Neuronal stem cell (in vitro differentiated cells): ENCODE data around the gene CHML.

ENCODE experiments used
- DNase-seq: peaks from one replicate; pipeline ENCODE4 v3.0.0-alpha.2; 2013; ENCODE audit warnings: low spot score
- H2AFZ ChIP-seq: one replicate; pipeline ENCODE4 v1.6.1; 2013; ENCODE audit warnings: mild to moderate bottlenecking, low read length, inconsistent platforms
- H2AK5ac ChIP-seq: 2 replicates; pipeline ENCODE4 v1.6.1; 2013; ENCODE audit warnings: low read depth, mild to moderate bottlenecking, inconsistent platforms, low read length, moderate library complexity, mixed read lengths
- H2BK120ac ChIP-seq: 2 replicates; pipeline ENCODE4 v1.6.1; 2013; ENCODE audit warnings: low read depth, mild to moderate bottlenecking, inconsistent platforms, low read length, moderate library complexity, mixed read lengths
- H2BK12ac ChIP-seq: one replicate; pipeline ENCODE4 v1.6.1; 2013; ENCODE audit warnings: low read length, inconsistent platforms
- H2BK15ac ChIP-seq: 2 replicates; pipeline ENCODE4 v1.6.1; 2013; ENCODE audit warnings: mild to moderate bottlenecking, low read length, inconsistent platforms, mixed read lengths
- H2BK5ac ChIP-seq: one replicate; pipeline ENCODE4 v1.6.1; 2013; ENCODE audit warnings: inconsistent platforms, mild to moderate bottlenecking, low read length, moderate library complexity
- H3K14ac ChIP-seq: one replicate; pipeline ENCODE4 v1.6.1; 2013; ENCODE audit warnings: low read length, inconsistent platforms
- H3K18ac ChIP-seq: 2 replicates; pipeline ENCODE4 v1.6.1; 2013; ENCODE audit warnings: low read length, inconsistent platforms
- H3K23ac ChIP-seq: 2 replicates; pipeline ENCODE4 v1.6.1; 2013; ENCODE audit warnings: low read depth, mild to moderate bottlenecking, mixed read lengths, low read length, inconsistent platforms; ENCODE audit not compliant: poor library complexity
- H3K27ac ChIP-seq: replicated peaks from 3 replicates; pipeline ENCODE4 v1.5.1; 2013; ENCODE audit warnings: low read length, inconsistent platforms
- H3K27me3 ChIP-seq, 3 experiments: 2 replicates each; pipeline ENCODE4 v1.6.1; 2013; ENCODE audit warnings: low read length in 3 of 3, mild to moderate bottlenecking in 2 of 3, inconsistent platforms in 1 of 3, low read depth in 1 of 3, mixed read lengths in 1 of 3, moderate library complexity in 1 of 3; ENCODE audit not compliant: control insufficient read depth in 3 of 3, insufficient read depth in 3 of 3
- H3K36me3 ChIP-seq, 2 donors: replicated peaks in 1 of 2; 2 replicates each; pipeline ENCODE4 v1.6.1; 2013; ENCODE audit warnings: low read length in 2 of 2; ENCODE audit not compliant: control insufficient read depth in 2 of 2, insufficient read depth in 2 of 2
- H3K4ac ChIP-seq: 2 replicates; pipeline ENCODE4 v1.6.1; 2013; ENCODE audit warnings: inconsistent platforms, mild to moderate bottlenecking, low read length, moderate library complexity
- H3K4me1 ChIP-seq, 2 donors: 1 replicate in 1 of 2; 2 replicates in 1 of 2; pipeline ENCODE4 v1.6.1; 2013; ENCODE audit warnings: low read length in 2 of 2, low read depth in 1 of 2; ENCODE audit not compliant: control insufficient read depth in 2 of 2, insufficient read depth in 1 of 2
- H3K4me2 ChIP-seq: one replicate; pipeline ENCODE4 v1.6.1; 2013; ENCODE audit warnings: mild to moderate bottlenecking, low read length, inconsistent platforms; ENCODE audit not compliant: insufficient read depth, poor library complexity, severe bottlenecking
- H3K4me3 ChIP-seq, 2 donors: 2 replicates each; pipeline ENCODE4 v1.5.1; 2013; ENCODE audit warnings: low read length in 2 of 2, mild to moderate bottlenecking in 2 of 2, inconsistent platforms in 1 of 2, moderate library complexity in 1 of 2
- H3K79me1 ChIP-seq: one replicate; pipeline ENCODE4 v1.6.1; 2013; ENCODE audit warnings: low read depth, mild to moderate bottlenecking, inconsistent platforms, low read length, moderate library complexity
- H3K9ac ChIP-seq: one replicate; pipeline ENCODE4 v1.6.1; 2013; ENCODE audit warnings: mild to moderate bottlenecking, low read depth, low read length, inconsistent platforms; ENCODE audit not compliant: poor library complexity
- H3K9me3 ChIP-seq, 2 donors: replicated peaks in 1 of 2; 2 replicates each; pipeline versions ENCODE3 to v1.6.1; 2013; ENCODE audit warnings: low read length in 2 of 2, mild to moderate bottlenecking in 2 of 2, inconsistent platforms in 1 of 2, low read depth in 1 of 2, mixed read lengths in 1 of 2, moderate library complexity in 1 of 2; ENCODE audit not compliant: control insufficient read depth in 2 of 2, insufficient read depth in 1 of 2
- H4K8ac ChIP-seq: one replicate; pipeline ENCODE4 v1.6.1; 2013; ENCODE audit warnings: low read depth, mild to moderate bottlenecking, inconsistent platforms, low read length, moderate library complexity
- H4K91ac ChIP-seq: one replicate; pipeline ENCODE4 v1.6.1; 2013; ENCODE audit warnings: low read length, low read depth, mild to moderate bottlenecking, inconsistent platforms; ENCODE audit not compliant: poor library complexity
- WGBS, 2 donors: extraction: QIAGEN DNeasy Blood & Tissue Kit; methylation state at CpG; one replicate each; pipeline ENCODE4 v1.1.7; 2013; ENCODE audit warnings: missing lambda C conversion rate in 2 of 2, mixed read lengths in 1 of 2; ENCODE audit not compliant: insufficient read length in 2 of 2, insufficient replicate concordance in 1 of 2; ENCODE audit errors: extremely low coverage in 2 of 2; 5-methylcytosine and 5-hydroxymethylcytosine counted together

The CHML gene

DNA sequence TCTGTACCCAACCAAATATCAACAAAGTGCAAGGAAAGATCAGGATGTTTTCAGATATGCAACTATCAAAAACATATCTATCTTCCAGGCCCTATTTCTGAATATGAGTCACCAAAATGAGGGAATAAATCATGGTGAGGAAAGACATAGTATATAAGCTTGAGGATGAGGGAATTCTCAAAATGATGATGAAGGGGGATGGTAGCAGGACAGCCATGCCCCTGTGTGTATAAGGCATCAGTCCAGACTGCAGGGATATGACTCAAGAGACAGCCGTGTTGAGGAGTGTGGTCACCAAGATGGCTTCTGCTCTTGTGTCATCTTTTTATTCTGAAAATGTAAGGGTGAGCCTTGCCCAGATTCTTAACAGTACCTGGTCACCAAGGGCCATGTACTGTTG lies 7.5 kb upstream of the CHML start:
- Histone ChIP-seq H3K27ac (no peak overlapping the region), H3K4me2 (no peak overlapping the region)
- WGBS, 2 donors, result no CpG with 5 or more reads among the region's 1 CpG

DNA sequence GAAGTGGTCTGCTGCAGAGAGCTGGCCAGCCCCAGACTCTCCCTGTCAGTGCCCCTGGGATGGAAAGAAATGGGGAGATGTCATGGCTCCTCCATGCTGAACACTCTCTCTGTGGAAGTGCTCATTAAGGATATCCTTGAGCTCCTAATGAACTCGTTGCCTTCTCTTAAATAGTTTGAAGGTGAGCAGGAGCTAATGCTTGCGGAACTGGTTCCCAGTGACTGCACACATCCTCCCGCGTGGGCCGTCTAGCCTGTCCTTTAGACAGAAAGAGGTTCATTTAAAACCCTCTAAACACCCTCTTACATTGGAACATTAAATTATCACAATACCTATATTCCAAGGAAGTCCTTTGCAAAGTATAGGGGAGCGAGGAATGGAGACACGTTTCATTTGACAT lies 6.0 kb upstream of the CHML start:
- Histone ChIP-seq H3K18ac (no peak overlapping the region), H2BK15ac (no peak overlapping the region), H3K4ac (no peak overlapping the region), H3K4me3 (no peak overlapping the region), H4K91ac (no peak overlapping the region), H2BK12ac (no peak overlapping the region), H3K14ac (no peak overlapping the region), H3K4me1 (no peaks in the 10 kb centered on the region), H3K27me3 (no peaks in the 10 kb centered on the region), H3K79me1 (no peaks in the 10 kb centered on the region), H3K27ac (no peak overlapping the region), H3K23ac (no peak overlapping the region), H3K9ac (no peak overlapping the region), H3K9me3 (peaks cover 0 to 3% of the 10 kb centered on the region in 2 donors), H2BK5ac (no peak overlapping the region), H2AK5ac (no peak overlapping the region), H3K36me3 (no peaks in the 10 kb centered on the region), H3K4me2 (no peak overlapping the region), H2AFZ (no peak overlapping the region), H2BK120ac (no peak overlapping the region), H4K8ac (no peak overlapping the region)
- no peak for DNase-seq
- WGBS, 2 donors, result no CpG with 5 or more reads among the region's 7 CpGs

More for the DNA sequence above, 7.5 kb upstream of the CHML start:
- no peak overlapping the region for H2BK120ac ChIP-seq
- no peak overlapping the region for H3K14ac ChIP-seq
- no peak overlapping the region for H2AK5ac ChIP-seq
- DNase-seq, result no peak
- H3K36me3 ChIP-seq, result no peaks in the 10 kb centered on the region
- H3K9ac ChIP-seq, result no peak overlapping the region
- no peak overlapping the region for H2BK15ac ChIP-seq
- H3K4me1 ChIP-seq, result no peaks in the 10 kb centered on the region
- H3K4me3 ChIP-seq, result no peak overlapping the region
- no peak overlapping the region for H2BK12ac ChIP-seq
- H2BK5ac ChIP-seq, result no peak overlapping the region
- no peaks in the 10 kb centered on the region for H3K79me1 ChIP-seq
- no peak overlapping the region for H2AFZ ChIP-seq
- H4K91ac ChIP-seq, result no peak overlapping the region
- no peaks in the 10 kb centered on the region for H3K27me3 ChIP-seq
- H3K23ac ChIP-seq, result no peak overlapping the region
- no peaks in the 10 kb centered on the region for H3K9me3 ChIP-seq
- H3K18ac ChIP-seq, result no peak overlapping the region
- H3K4ac ChIP-seq, result no peak overlapping the region
- H4K8ac ChIP-seq, result no peak overlapping the region

DNA sequence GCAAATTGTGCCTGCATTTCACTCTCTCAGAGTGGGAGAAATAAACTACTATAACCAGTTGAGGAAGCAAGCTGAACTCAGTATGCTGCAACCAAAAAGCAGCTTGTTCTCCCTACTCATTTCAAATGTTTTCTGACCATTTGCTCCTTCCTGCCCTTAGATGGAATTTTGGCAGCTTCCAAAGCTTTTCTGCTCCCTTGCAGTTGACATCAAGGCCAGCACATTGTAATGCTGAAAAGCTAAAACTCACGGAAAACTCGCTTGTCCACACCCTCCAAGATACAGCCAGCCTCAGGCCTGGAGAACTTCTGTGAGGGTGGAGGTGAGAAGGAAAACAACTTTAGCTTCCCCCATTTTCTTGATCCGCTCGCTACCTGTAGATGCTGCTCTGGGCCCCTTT lies 5.0 kb upstream of the CHML start:
- Histone ChIP-seq H3K4me3 (no peak overlapping the region), H3K9ac (no peak overlapping the region), H2BK120ac (no peak overlapping the region), H3K4ac (no peak overlapping the region), H2AFZ (no peak overlapping the region), H3K79me1 (no peaks in the 10 kb centered on the region), H2AK5ac (no peak overlapping the region), H2BK12ac (no peak overlapping the region), H4K8ac (no peak overlapping the region), H4K91ac (no peak overlapping the region), H2BK15ac (no peak overlapping the region), H3K23ac (no peak overlapping the region), H2BK5ac (no peak overlapping the region), H3K14ac (no peak overlapping the region), H3K4me2 (no peak overlapping the region), H3K27me3 (no peaks in the 10 kb centered on the region), H3K4me1 (peaks cover 0 to 2% of the 10 kb centered on the region in 2 donors), H3K27ac (no peak overlapping the region), H3K18ac (no peak overlapping the region), H3K9me3 (peaks cover 0 to 3% of the 10 kb centered on the region in 2 donors), H3K36me3 (no peaks in the 10 kb centered on the region)
- no CpG with 5 or more reads among the region's 4 CpGs for WGBS, 2 donors
- DNase-seq, result no peak

DNA sequence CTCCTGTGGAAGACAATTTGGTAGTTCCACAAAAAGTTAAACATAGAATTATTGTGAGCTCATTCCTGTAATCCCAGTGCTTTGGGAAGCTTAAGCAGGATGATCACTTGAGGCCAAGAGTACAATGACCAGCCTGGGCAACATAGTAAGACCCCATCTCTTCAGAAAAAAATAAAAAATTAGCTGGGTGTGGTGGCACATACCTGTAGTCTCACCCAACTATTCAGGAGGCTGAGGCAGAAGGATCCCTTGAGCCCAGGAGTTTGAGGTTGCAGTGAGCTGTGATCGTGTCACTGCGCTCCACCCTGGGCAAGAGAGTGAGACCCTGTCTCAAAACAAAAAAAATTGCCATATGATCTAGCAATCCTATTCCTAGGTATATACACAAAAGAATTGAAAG lies 4.1 kb upstream of the CHML start:
- H3K4ac ChIP-seq, result no peak overlapping the region
- H3K27ac ChIP-seq, result no peak overlapping the region
- no peaks in the 10 kb centered on the region for H3K27me3 ChIP-seq
- H3K79me1 ChIP-seq, result no peaks in the 10 kb centered on the region
- no peak overlapping the region for H2BK12ac ChIP-seq
- DNase-seq, result no peak
- H4K91ac ChIP-seq, result no peak overlapping the region
- H2AK5ac ChIP-seq, result no peak overlapping the region
- no peak overlapping the region for H3K9ac ChIP-seq
- no peak overlapping the region for H2BK120ac ChIP-seq
- no peak overlapping the region for H2AFZ ChIP-seq
- no CpG with 5 or more reads among the region's 2 CpGs for WGBS, 2 donors
- H3K4me1 ChIP-seq, result peaks cover 0 to 2% of the 10 kb centered on the region in 2 donors
- no peak overlapping the region for H3K23ac ChIP-seq
- no peak overlapping the region for H2BK15ac ChIP-seq
- no peak overlapping the region for H3K4me2 ChIP-seq
- H4K8ac ChIP-seq, result no peak overlapping the region
- no peak overlapping the region for H2BK5ac ChIP-seq
- peaks cover 0 to 3% of the 10 kb centered on the region in 2 donors for H3K9me3 ChIP-seq
- no peaks in the 10 kb centered on the region for H3K36me3 ChIP-seq
- H3K18ac ChIP-seq, result no peak overlapping the region
- H3K4me3 ChIP-seq, result no peak overlapping the region
- no peak overlapping the region for H3K14ac ChIP-seq
